ENCODE data around the gene CLEC20A.

The CLEC20A gene

GRCh38 chr1:178485541-178485981, 11.2 kb downstream of the CLEC20A start:
- H3K36me3 Mint-ChIP-seq (ENCODE audit: low read depth) = no peaks in the 10 kb centered on the region
- no peak overlapping the region for H3K27ac Mint-ChIP-seq

GRCh38 chr1:178484698-178485225, 12.0 kb downstream of the CLEC20A start:
- Mint-ChIP-seq H3K27me3 (ENCODE audit: low read depth) (peaks cover 10% of the 10 kb centered on the region), H3K9me3 (no peaks in the 10 kb centered on the region), H3K4me3 (no peak overlapping the region), H3K4me1 (ENCODE audit: low read depth) (no peaks in the 10 kb centered on the region), H3K27ac (no peak overlapping the region), H3K36me3 (ENCODE audit: low read depth) (no peaks in the 10 kb centered on the region)

More at GRCh38 chr1:178485541-178485981, 11.2 kb downstream of the CLEC20A start:
- H3K4me3 Mint-ChIP-seq = no peak overlapping the region
- H3K4me1 Mint-ChIP-seq (ENCODE audit: low read depth) = no peaks in the 10 kb centered on the region
- H3K9me3 Mint-ChIP-seq = no peaks in the 10 kb centered on the region
- peaks cover 10% of the 10 kb centered on the region for H3K27me3 Mint-ChIP-seq (ENCODE audit: low read depth)

GRCh38 chr1:178483251-178483957, 13.4 kb downstream of the CLEC20A start:
- Mint-ChIP-seq H3K27ac (no peak overlapping the region), H3K4me1 (ENCODE audit: low read depth) (no peaks in the 10 kb centered on the region), H3K36me3 (ENCODE audit: low read depth) (no peaks in the 10 kb centered on the region), H3K27me3 (ENCODE audit: low read depth) (peaks cover 7% of the 10 kb centered on the region), H3K4me3 (no peak overlapping the region), H3K9me3 (no peaks in the 10 kb centered on the region)

GRCh38 chr1:178477841-178478240, 18.9 kb downstream of the CLEC20A start:
- Mint-ChIP-seq H3K27ac (no peak overlapping the region), H3K27me3 (ENCODE audit: low read depth) (no peaks in the 10 kb centered on the region), H3K4me1 (ENCODE audit: low read depth) (no peaks in the 10 kb centered on the region), H3K9me3 (no peaks in the 10 kb centered on the region), H3K4me3 (no peak overlapping the region), H3K36me3 (ENCODE audit: low read depth) (no peaks in the 10 kb centered on the region)

- H3K4me3 Mint-ChIP-seq = no peak overlapping the region
- no peaks in the 10 kb centered on the region for H3K36me3 Mint-ChIP-seq (ENCODE audit: low read depth)
- no peaks in the 10 kb centered on the region for H3K4me1 Mint-ChIP-seq (ENCODE audit: low read depth)
- H3K9me3 Mint-ChIP-seq = no peaks in the 10 kb centered on the region
- peaks cover 3% of the 10 kb centered on the region for H3K27me3 Mint-ChIP-seq (ENCODE audit: low read depth)
- no peak overlapping the region for H3K27ac Mint-ChIP-seq
Measured at GRCh38 chr1:178477373-178477772, 19.4 kb downstream of the CLEC20A start.

GRCh38 chr1:178472531-178472930, 24.2 kb downstream of the CLEC20A start:
- peaks cover 7% of the 10 kb centered on the region for H3K27me3 Mint-ChIP-seq (ENCODE audit: low read depth)
- H3K36me3 Mint-ChIP-seq (ENCODE audit: low read depth) = no peaks in the 10 kb centered on the region
- H3K4me1 Mint-ChIP-seq (ENCODE audit: low read depth) = no peaks in the 10 kb centered on the region
- H3K4me3 Mint-ChIP-seq = no peak overlapping the region
- H3K27ac Mint-ChIP-seq = no peak overlapping the region
- no peaks in the 10 kb centered on the region for H3K9me3 Mint-ChIP-seq

GRCh38 chr1:178470411-178470960, 26.3 kb downstream of the CLEC20A start:
- Mint-ChIP-seq H3K27me3 (ENCODE audit: low read depth) (peaks cover 7% of the 10 kb centered on the region), H3K9me3 (no peaks in the 10 kb centered on the region), H3K4me3 (no peak overlapping the region), H3K27ac (no peak overlapping the region), H3K36me3 (ENCODE audit: low read depth) (no peaks in the 10 kb centered on the region), H3K4me1 (ENCODE audit: low read depth) (no peaks in the 10 kb centered on the region)

- H3K27ac Mint-ChIP-seq = no peak overlapping the region
- no peak overlapping the region for H3K4me3 Mint-ChIP-seq
- peaks cover 7% of the 10 kb centered on the region for H3K27me3 Mint-ChIP-seq (ENCODE audit: low read depth)
- H3K4me1 Mint-ChIP-seq (ENCODE audit: low read depth) = no peaks in the 10 kb centered on the region
- H3K9me3 Mint-ChIP-seq = no peaks in the 10 kb centered on the region
- H3K36me3 Mint-ChIP-seq (ENCODE audit: low read depth) = no peaks in the 10 kb centered on the region
Measured at GRCh38 chr1:178467837-178468236, 28.9 kb downstream of the CLEC20A start.

- no peaks in the 10 kb centered on the region for H3K36me3 Mint-ChIP-seq (ENCODE audit: low read depth)
- no peaks in the 10 kb centered on the region for H3K27me3 Mint-ChIP-seq (ENCODE audit: low read depth)
- no peaks in the 10 kb centered on the region for H3K9me3 Mint-ChIP-seq
- no peak overlapping the region for H3K4me3 Mint-ChIP-seq
- H3K4me1 Mint-ChIP-seq (ENCODE audit: low read depth) = no peaks in the 10 kb centered on the region
- no peak overlapping the region for H3K27ac Mint-ChIP-seq
Measured at GRCh38 chr1:178465011-178465410, 31.8 kb downstream of the CLEC20A start.

GRCh38 chr1:178464566-178464965, 32.2 kb downstream of the CLEC20A start:
- H3K4me3 Mint-ChIP-seq = no peak overlapping the region
- no peaks in the 10 kb centered on the region for H3K9me3 Mint-ChIP-seq
- no peaks in the 10 kb centered on the region for H3K36me3 Mint-ChIP-seq (ENCODE audit: low read depth)
- H3K27ac Mint-ChIP-seq = no peak overlapping the region
- no peaks in the 10 kb centered on the region for H3K4me1 Mint-ChIP-seq (ENCODE audit: low read depth)
- no peaks in the 10 kb centered on the region for H3K27me3 Mint-ChIP-seq (ENCODE audit: low read depth)

- no peak overlapping the region for H3K4me3 Mint-ChIP-seq
- no peaks in the 10 kb centered on the region for H3K9me3 Mint-ChIP-seq
- no peaks in the 10 kb centered on the region for H3K27me3 Mint-ChIP-seq (ENCODE audit: low read depth)
- H3K27ac Mint-ChIP-seq = no peak overlapping the region
- H3K4me1 Mint-ChIP-seq (ENCODE audit: low read depth) = no peaks in the 10 kb centered on the region
- H3K36me3 Mint-ChIP-seq (ENCODE audit: low read depth) = no peaks in the 10 kb centered on the region
Measured at GRCh38 chr1:178464141-178464540, 32.6 kb downstream of the CLEC20A start.

GRCh38 chr1:178461701-178462100, 35.1 kb downstream of the CLEC20A start:
- Mint-ChIP-seq H3K27ac (no peak overlapping the region), H3K9me3 (no peaks in the 10 kb centered on the region), H3K4me1 (ENCODE audit: low read depth) (no peaks in the 10 kb centered on the region), H3K36me3 (ENCODE audit: low read depth) (no peaks in the 10 kb centered on the region), H3K4me3 (no peak overlapping the region), H3K27me3 (ENCODE audit: low read depth) (no peaks in the 10 kb centered on the region)

GRCh38 chr1:178461104-178461503, 35.7 kb downstream of the CLEC20A start:
- no peaks in the 10 kb centered on the region for H3K36me3 Mint-ChIP-seq (ENCODE audit: low read depth)
- H3K27me3 Mint-ChIP-seq (ENCODE audit: low read depth) = no peaks in the 10 kb centered on the region
- H3K27ac Mint-ChIP-seq = no peak overlapping the region
- H3K9me3 Mint-ChIP-seq = no peaks in the 10 kb centered on the region
- no peak overlapping the region for H3K4me3 Mint-ChIP-seq
- no peaks in the 10 kb centered on the region for H3K4me1 Mint-ChIP-seq (ENCODE audit: low read depth)

GRCh38 chr1:178458203-178458602, 38.6 kb downstream of the CLEC20A start:
- Mint-ChIP-seq H3K9me3 (no peaks in the 10 kb centered on the region), H3K27me3 (ENCODE audit: low read depth) (no peaks in the 10 kb centered on the region), H3K36me3 (ENCODE audit: low read depth) (no peaks in the 10 kb centered on the region), H3K4me1 (ENCODE audit: low read depth) (no peaks in the 10 kb centered on the region), H3K4me3 (no peak overlapping the region), H3K27ac (no peak overlapping the region)

- H3K27me3 Mint-ChIP-seq (ENCODE audit: low read depth) = peaks cover 4% of the 10 kb centered on the region
- no peaks in the 10 kb centered on the region for H3K9me3 Mint-ChIP-seq
- no peaks in the 10 kb centered on the region for H3K4me1 Mint-ChIP-seq (ENCODE audit: low read depth)
- no peaks in the 10 kb centered on the region for H3K36me3 Mint-ChIP-seq (ENCODE audit: low read depth)
- no peak overlapping the region for H3K4me3 Mint-ChIP-seq
- H3K27ac Mint-ChIP-seq = no peak overlapping the region
Measured at GRCh38 chr1:178457651-178458050, 39.1 kb downstream of the CLEC20A start.

All from T-helper 1 cell treated with Interleukin-12 subunit alpha and Interleukin-12 subunit beta and Interleukin-4 antibody, amounts not matched to agents 30 μg/mL and 1 μg/mL, for 36 hours (primary cell).